Skeletal muscle tissue (tissue), 2 donors: ENCODE measurements around the gene URI1. TPM values are rescaled to one million over a fixed set of nuclear protein-coding genes. Genes with fewer than 3 reads are reported as not detected.

Source experiments
- small RNA-seq: library from RNA; depleted of rRNA; stranded (forward); fragments of <200 nt; gene quantifications from one replicate; pipeline ENCODE3, GENCODE V24; 2014
- total RNA-seq: library from RNA; depleted of rRNA; stranded (reverse); fragments of >200 nt; gene quantifications from one replicate; pipeline ENCODE4 v1.2.3, GENCODE V29; 2014

Gene URI1
- total RNA-seq, 1 donor from 2014 or later = 62.6 TPM

Small RNAs within 50 kb of the gene (small RNA-seq; reads per million reads assigned to genes)
- not detected for gene AC008798.1
- not detected for gene TAF9P3

Other genes starting within 250 kb of the URI1 start
- gene C19orf12, start 227.0 kb upstream of the URI1 start, total RNA-seq = 17.2 TPM
- 9.9 TPM for gene CCNE1, start 130.2 kb upstream of the URI1 start, total RNA-seq